Activated naive CD4-positive, alpha-beta T cell (primary cell): ENCODE measurements around the gene ORC4.
A peak's percentile ranks its signal among the peaks of the same experiment; 100 is the strongest.

Source experiments
- DNase-seq, 4 experiments: peaks; one replicate each; lab custom pipeline; 2025; lab: John Stamatoyannopoulos, UW

ORC4 gene

GRCh38 chr2:148020111-148021058 lies at the start of gene ORC4:
Gene ORC4, minus strand, starts transcription at chr2:148020737. Its CDS starts 44,779 bp downstream, at chr2:147975958.
- peak; percentile 75 to 91 (median 88) for DNase-seq

GRCh38 chr2:148067801-148068200 lies 47.3 kb upstream of the ORC4 start:
- no peak for DNase-seq

DNA sequence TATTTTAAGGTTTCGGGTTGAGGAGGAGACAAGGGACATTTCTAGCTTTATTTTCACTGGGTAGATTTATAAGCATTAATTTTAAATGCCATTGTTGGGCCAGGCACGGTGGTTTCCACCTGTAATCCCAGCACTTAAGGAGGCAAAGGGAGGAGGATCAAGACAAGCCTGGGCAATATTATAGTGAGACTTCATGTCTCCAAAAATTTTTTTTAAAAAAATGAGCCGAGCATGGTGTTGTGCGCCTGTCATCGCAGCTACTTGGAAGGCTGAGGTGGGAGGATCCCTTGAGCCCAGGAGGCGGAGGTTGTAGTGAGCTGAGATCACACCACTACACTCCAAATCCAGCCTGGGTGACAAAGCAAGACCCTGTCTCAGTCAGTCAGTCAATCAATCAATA lies 45.4 kb upstream of the ORC4 start:
- DNase-seq = no peak

DNA sequence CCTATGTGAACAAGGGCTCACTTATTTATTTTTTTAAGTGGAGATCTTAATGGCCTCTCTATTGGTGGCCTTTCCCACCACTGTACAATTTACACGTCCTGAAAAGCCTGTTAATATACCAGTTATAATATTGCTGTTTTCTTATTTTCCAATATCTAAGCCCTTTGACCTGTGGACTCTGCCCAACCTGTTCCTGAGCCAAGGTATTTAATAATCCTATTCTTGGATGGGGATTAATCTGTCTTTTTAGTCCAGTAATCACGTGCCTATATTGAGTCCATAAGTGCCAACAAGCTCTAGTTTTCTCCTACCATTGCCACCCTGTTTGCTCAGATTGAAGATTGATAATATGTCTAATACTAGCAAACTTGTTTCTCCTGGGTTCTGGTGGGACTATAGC lies 43.1 kb upstream of the ORC4 start:
- DNase-seq = no peak

DNA sequence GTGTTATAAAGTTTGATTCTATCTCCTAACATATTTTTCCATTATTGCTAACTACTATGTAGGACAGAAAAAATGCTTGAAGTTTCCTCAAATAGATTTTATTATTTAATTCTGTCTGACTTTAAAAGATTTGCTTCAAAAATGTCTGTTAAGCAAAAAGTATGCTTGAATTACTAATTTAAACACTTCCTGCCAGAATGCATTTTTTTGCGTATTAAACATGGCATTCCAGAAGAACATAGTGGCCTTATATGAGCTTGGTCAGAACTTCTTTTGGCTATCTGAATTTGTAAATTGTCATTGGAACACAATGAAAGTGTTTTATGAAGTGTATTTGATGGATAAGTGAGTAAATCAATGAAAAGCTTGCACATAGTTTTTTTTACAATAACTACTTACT lies 38.1 kb upstream of the ORC4 start:
- no peak for DNase-seq

DNA sequence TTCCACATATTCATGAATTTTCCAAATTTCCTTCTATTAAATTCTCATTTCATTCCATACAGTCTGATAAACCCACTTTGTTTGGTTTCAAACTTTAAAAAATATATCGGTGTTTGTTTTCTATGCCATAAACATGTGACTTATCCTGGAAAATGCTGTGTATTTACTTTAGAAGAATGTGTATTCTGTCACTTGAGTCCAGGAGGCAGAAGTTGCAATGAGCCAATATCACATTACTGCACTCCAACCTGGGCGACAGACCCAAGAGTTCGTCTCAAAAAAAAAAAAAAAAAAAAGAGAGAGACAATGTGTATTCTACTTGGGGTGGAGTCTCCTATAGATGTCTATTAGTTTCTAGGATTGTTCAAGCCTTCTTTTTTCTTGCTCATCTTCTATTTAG lies 32.1 kb upstream of the ORC4 start:
- no peak for DNase-seq

GRCh38 chr2:148049284-148049683 lies 28.7 kb upstream of the ORC4 start:
- no peak for DNase-seq

DNA sequence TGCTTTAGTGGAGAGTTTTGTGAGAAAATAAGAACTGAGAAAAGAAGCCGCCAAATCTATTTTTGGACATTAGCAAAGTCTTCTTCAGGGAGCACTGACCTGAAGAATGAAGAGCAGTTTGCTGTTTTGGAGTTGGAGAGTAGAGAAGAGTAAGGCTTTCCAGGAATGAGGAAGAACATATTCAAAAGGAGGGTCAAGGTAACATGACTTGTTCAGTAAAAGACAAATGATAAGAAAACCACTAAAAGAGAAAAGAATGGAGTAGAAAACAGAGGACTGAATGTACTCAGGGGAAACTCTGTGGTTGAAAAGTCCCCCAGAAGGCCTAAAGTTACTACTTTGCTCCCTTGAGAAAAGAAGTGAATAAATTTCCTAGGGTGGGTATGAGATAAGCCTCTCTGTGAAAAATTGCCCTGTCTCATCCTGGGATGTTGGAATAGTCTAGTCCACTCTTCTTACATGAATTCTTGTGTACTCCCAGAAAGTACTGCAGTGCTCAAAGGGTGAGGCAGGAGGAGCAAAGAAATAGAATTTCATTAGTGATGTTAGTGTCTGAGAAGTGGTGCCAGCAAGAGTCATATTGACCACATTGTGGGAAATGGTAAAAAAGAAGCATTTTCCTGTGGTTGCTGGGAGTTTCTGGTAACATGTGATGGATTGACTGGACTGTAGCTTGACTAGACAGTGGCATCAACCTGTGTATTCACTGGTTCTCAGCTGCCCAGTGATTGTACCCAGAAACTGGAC lies 28.1 kb upstream of the ORC4 start:
- no peak for DNase-seq

- no peak for DNase-seq
These were observed 26.3 kb upstream of the ORC4 start for GRCh38 chr2:148046802-148047201.

GRCh38 chr2:148044322-148044721 lies 23.8 kb upstream of the ORC4 start:
- no peak for DNase-seq

DNA sequence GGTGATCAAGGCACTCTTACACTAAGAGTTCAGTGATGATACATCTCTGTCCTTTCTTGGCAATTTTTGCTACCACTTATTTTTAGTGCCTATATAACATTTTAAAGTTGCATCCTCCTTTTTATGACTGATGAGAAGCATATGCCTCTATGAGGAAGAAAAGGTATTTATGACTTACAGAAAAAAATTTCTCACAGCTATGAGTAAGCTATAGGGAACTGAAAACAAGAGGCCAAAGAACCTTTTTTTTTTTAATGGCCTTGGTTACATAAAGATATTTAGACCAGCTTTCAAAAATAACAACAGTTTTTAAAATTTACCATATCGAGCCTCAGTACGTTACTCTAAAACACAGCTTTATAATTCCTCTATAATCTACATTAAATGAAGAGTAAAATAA lies 21.7 kb upstream of the ORC4 start:
- no peak for DNase-seq

DNA sequence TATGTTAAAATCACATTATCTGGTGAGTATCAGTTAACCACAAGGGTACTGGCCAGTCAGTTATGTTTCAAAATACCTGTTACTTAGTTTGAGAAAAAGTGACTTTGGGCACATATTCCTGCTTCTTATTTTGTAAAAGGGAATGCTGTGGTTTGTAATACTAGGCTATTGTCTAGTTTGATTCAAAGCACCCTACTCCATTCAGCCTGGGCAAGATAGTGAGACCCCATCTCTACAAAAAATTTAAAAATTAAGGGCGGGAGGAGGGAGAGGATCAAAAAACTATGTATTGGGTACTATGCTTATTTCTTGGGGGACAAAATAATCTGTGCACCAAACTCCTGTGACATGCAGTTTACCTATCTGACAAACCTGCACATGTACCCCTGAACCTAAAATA lies 19.2 kb upstream of the ORC4 start:
- no peak for DNase-seq

GRCh38 chr2:148032215-148032614 lies 11.7 kb upstream of the ORC4 start:
- no peak for DNase-seq

DNA sequence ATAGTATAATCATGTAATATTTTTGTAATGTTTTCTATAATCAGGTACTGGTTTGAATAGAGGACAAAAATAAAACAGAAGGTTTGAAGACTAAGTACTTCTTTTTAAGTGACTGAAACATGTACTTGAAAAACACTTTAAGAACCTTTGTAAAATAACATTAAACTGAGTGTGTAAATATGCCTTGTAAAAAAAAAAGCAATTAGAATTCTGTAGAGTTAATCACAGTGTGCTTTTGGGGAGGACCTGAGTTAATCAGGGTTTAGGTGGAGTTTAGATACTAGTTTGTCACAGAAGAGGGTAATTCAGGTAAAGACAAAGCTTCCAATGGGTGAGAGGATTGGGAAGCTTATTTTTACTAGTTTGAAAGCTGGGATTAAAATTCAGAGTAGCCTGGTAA lies 10.6 kb upstream of the ORC4 start:
- DNase-seq = no peak

- no peak for DNase-seq
These were observed 8.2 kb upstream of the ORC4 start for GRCh38 chr2:148028781-148029180.

DNA sequence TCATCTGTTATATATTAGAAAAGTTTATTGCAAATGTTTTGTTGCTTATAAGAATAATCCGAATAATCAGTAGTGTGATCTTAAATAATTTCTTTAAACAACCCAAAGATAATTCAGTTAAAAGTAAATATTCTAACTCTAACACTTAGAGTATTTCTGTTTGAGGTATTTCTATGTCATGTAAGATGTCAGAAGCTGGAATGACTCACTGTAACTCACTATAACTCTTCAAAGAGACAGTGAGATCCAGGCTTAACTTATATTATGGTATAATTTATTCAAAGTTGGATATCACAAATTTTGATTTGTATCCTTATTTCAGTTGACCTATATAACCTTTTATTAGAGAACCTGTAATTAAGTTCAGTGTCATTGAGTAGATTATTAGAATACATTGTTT lies 7.3 kb upstream of the ORC4 start:
- no peak for DNase-seq

GRCh38 chr2:148026573-148026972 lies 6.0 kb upstream of the ORC4 start:
- no peak for DNase-seq

DNA sequence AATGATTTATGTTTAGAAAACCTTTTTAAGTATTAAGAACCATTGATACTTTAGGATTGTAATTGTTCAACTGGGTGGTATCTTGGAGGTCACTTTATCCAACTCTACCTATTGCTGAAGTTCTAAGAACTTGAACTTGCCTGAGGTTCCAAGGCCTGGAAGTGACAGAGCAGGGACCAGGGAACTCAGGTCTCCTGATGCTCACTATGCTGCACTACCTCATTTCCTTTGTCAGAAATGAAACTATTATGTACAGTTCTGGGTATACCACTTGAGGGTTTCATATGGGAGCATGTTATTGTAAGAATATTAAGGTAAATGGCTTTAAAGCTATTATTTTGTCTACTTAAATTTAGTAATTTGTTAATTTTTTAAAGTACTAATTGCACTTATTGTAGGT lies 3.3 kb upstream of the ORC4 start:
- DNase-seq = no peak

DNA sequence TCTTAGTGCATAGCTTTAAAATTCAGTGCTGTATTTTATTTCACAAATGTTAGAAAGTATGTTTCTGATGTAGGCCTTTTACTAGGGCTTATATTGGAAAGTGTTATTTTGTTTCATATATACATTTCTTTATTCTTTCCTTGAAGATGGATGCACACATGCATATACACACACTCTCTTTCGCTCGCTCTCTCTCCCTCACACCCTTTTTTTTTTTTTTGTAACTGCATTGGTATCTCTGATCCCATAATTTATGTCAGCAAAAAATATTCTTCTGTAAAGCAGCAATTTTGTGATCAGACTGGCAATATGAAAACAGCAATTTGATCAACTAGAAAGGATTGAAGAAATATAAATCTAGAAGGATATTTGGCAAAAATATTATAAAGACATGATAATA lies 2.3 kb upstream of the ORC4 start:
- DNase-seq = no peak

DNA sequence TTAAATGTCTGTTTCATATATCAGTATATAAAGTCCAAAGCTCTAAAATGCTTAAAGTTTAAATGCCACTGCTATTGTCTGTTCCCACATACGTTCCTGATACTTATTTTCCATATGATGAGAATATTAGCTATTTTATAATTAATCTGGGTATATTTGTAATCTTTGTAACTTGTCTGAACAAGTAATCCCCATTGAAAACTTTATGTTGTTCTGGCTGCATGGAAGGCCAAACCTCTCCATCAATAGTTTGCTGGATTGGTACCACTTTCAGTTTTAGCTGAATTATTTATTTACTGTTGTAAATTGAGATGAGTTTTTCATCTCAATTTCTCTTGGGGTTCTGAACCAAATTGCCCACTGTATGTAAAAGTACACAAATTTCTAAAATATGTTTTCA lies 1.8 kb upstream of the ORC4 start:
- no peak for DNase-seq

- DNase-seq = no peak
These were observed 1.3 kb upstream of the ORC4 start for GRCh38 chr2:148021886-148022285.

- peak; percentile 31 to 66 (median 56) for DNase-seq
These were observed 723 bp upstream of the ORC4 start, which contains the start of gene MBD5 for GRCh38 chr2:148021059-148021861. Gene MBD5, plus strand, starts transcription at chr2:148021091.
